NB4 (cell line): ENCODE data around the gene CRISPLD2.

Experiments
- CTCF ChIP-seq: IDR thresholded peaks from one replicate; pipeline ENCODE4 v1.5.1; 2012; ENCODE audit warnings: low read depth, low read length
- MAX ChIP-seq: IDR thresholded peaks from 2 replicates; pipeline ENCODE4 v1.6.1; 2011; ENCODE audit warnings: low read depth, low read length
- MYC ChIP-seq: IDR thresholded peaks from 2 replicates; pipeline ENCODE4 v1.6.1; 2011; ENCODE audit warnings: low read depth, low read length
- POLR2A ChIP-seq: IDR thresholded peaks from 2 replicates; pipeline ENCODE4 v1.6.1; 2011; ENCODE audit warnings: mild to moderate bottlenecking; ENCODE audit not compliant: insufficient read length; ENCODE audit errors: extremely low read depth

- TF ChIP-seq CTCF (no peak), POLR2A (no peak), MAX (no peak), MYC (no peak)
Observed at GRCh38 chr16:84874983-84875382, 55.2 kb downstream of the CRISPLD2 start.
